Erythroblast (primary cell): Measurements from ENCODE around the gene CACFD1.

Experiments
- DNase-seq, 2 experiments: peaks; one replicate each; lab custom pipeline; 2025; lab: John Stamatoyannopoulos, UW
- GATA1 ChIP-seq: IDR thresholded peaks from 2 replicates; pipeline ENCODE4 v1.6.1; 2011; ENCODE audit warnings: low read depth, mild to moderate bottlenecking, control low read depth, low read length, moderate library complexity
- POLR2A ChIP-seq: IDR thresholded peaks from 2 replicates; pipeline ENCODE4 v1.6.1; 2011; ENCODE audit warnings: mild to moderate bottlenecking, low read length

CACFD1 gene

GRCh38 chr9:133489253-133490190 is 29.7 kb downstream of the CACFD1 start:
- DNase-seq: no peak
- TF ChIP-seq GATA1: no peak
- no peak for TF ChIP-seq POLR2A

DNA sequence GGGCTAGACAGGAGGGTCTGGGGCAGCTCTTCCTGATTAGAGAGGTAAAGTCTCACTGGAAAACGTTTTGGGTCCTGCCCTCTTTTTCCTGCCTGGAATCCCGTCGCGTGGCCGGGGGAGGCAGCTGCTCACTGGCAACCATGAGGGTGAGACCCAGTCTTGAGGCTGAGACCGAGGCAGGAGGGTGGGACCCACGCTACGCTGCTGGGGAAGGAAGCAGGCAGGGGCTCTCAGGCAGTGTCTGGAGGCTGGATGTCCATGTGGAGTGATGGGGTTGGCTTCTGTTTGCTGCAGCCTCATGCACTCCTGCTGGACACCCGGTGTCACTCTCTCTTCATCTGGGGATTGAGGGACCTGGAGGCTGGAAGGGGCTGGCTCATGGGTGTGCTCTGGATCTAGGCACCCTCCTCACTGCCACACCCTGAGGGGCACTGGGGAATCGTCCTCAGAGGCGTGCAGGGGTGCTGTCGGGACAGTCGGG is 30.5 kb downstream of the CACFD1 start:
- no peak for DNase-seq
- TF ChIP-seq GATA1: no peak
- TF ChIP-seq POLR2A: no peak

GRCh38 chr9:133490865-133491655 is 31.3 kb downstream of the CACFD1 start:
- TF ChIP-seq GATA1: no peak
- no peak for DNase-seq

DNA sequence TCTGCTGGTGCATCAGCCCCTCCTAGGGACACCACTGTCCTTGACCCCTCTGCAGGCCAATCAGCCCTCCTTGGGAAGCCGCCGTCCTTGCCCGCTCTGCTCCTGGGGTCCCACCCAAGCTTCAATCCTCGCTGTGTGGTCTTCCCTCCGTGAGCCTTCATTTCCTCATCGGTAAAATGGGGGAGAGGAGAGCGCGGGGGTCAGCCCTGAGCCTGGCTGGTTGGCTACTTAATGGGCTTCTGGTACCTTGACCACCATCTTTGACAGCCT is 31.8 kb downstream of the CACFD1 start:
- DNase-seq: no peak
- TF ChIP-seq POLR2A (no peak), GATA1 (no peak)

DNA sequence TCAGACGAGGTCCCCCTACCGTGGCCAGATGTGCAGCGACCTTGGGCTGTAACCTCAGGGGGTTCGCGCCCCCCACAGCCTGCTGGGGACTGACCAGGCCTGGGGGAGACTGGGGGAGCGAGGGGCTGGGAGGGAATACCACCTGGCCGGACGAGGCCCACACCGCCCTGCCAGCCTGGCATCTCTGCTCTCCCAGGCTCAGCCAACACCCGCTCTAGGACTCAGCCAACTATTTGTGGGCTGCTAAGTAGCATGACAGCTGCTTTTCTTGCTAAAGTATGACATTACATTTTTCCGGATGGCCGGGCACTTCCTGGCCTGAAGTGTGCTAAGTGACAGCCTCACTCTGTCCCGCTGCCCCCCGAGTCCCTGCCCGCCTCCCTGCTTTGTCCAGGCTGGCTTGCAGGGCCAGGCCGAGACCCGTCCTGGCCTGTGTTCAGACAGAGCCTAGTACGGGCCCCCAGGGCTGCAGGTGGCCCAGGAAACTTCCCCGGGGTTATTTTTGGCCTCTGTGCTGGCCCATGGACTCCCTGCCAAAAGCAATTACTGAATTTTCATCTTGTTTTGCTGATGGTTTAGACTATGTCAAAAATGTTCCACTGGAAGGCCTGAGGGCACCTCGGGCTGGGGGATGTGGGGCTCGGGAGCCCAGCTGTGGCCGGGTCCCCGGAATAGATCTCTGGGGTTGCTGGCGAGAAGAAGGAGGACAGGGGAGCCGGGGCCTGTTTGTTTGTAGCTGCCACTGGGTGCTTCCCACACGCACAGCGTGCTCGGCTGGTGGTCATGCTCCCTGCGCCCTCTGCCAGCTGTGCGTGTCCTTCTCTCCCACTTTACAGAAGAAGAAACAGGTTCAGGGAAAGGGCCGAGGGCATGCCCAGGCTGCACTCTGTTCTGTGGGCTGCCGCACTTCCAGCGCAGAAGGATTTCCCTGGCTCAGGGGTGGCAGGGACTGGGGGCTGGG is 32.6 kb downstream of the CACFD1 start:
- DNase-seq: no peak
- no peak for TF ChIP-seq GATA1
- TF ChIP-seq POLR2A: no peak

DNA sequence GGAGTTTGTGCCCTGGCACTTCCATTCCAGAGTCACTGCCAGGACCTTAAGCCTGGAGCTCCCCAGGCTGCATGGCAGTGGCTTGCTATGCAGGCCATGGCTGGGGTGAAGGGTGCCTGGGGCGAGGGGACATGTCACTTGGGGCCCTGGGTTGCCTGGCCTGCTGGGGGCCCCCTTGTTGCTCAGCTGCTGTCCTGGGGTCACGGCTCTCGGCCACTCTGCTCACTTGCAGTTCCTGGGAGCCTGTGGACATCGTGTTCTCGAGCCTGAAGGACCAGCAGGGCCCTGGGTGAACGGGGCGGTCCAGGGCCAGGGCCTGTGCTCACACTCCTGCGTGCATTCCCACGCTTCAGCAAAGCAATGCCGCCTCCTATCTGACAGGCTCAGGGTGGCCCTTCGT is 33.6 kb downstream of the CACFD1 start:
- TF ChIP-seq GATA1 (no peak), POLR2A (no peak)
- DNase-seq: no peak

GRCh38 chr9:133493845-133494540 is 34.2 kb downstream of the CACFD1 start:
- TF ChIP-seq POLR2A (no peak), GATA1 (no peak)
- DNase-seq: no peak

- DNase-seq: no peak
- TF ChIP-seq GATA1 (no peak), POLR2A (no peak)
Observed at GRCh38 chr9:133494636-133495326, 35.0 kb downstream of the CACFD1 start.

DNA sequence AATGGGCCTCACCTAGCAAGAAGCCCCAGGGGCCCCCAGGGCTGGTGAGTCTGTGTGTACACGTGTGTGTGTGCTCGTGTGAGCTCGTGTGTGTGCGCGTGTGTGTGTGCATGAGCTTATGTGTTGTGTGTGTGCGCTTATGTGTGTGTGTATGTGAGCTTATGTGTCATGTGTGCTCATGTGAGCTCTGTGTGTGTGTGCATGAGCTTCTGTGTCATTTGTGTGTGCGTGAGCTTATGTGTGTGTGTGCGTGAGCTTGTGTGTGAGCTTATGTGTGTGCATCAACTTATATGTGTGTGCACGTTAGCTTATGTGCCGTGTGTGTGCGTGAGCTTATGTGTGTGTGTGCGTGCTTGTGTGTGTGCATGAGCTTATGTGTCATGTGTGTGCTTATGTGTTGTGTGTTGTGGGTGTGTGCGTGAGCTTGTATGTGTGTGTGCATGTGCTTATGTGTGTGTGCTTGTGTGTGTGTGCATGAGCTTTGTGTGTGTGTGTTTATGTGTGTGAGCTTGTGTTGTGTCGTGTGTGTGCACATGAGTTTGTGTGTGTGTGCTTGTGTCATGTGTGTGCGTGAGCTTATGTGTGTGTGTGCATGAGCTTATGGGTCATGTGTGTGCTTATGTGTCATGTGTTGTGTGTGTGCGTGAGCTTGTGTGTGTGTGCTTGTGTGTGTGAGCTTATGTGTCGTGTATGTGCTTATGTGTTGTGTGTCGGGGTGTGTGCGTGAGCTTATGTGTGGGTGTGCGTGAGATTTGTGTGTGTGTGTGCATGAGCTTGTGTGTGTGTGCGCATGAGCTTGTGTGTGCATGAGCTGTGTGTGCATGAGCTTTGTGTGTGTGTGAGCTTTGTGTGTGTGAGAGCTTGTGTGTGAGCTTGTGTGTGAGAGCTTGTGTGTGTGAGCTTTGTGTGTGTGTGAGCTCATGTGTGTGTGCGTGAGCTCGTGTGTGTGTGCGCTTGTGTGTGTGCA is 35.8 kb downstream of the CACFD1 start:
- DNase-seq: no peak
- no peak for TF ChIP-seq GATA1
- TF ChIP-seq POLR2A: no peak

DNA sequence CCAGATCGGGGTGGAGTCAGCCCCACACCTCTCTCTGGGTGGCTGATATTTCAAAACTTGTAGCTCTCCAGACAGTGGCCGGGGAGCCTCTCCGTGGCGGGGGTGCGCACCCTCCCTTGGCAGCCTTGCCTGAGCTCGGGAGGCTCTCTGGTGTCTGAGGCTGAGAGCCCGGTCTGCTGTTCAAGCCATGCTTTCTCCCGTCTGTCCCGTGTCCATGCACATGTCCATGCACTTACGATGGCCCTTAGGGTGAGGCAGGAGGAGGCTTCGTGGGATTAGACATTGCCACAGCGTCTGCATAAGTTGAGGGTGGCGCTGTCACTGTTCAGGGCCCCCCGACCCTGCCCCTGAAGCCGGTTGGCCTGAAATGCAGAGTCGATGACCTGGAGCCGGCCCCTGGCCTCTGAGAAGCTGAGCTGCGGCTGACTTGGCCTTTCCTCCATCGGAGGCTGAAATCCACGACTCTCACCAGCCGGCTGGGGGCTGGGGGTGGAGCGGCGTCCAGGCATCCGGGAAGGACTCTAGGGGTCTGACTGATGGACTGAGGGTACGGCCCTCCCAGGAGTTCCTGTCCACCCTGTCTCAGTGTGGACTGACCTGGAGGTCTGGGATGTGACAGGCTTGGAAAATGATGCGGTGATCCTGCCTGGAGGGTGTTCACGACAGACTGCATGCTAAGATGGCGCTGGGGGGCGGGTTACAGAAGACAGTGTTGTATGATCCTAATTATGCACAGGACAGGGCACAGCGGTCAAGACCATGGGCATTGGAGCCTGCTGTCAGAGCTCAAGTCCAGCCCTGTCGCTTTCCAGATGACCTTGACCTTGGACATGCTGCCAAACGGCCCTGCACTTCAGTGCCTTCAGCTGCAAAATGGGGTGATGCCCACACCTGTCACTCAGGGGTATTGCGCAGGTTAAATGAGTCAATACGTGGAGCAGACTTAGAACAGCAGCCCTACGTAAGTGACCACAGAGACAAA is 37.4 kb downstream of the CACFD1 start:
- DNase-seq: no peak

More for the DNA sequence above, 37.4 kb downstream of the CACFD1 start:
- TF ChIP-seq POLR2A (no peak), GATA1 (no peak)
